HCT116 (cell line): Measurements from ENCODE around the gene AOPEP.

Source experiments
- CTCF ChIP-seq, 3 experiments: fragments of 200-600 bp in 1 of 3; sonication (generic) in 1 of 3; IDR thresholded peaks in 2 of 3; conservative IDR thresholded peaks in 1 of 3; 2 replicates each; pipeline ENCODE4 v1.5.1; 2012 to 2017; ENCODE audit warnings: low read depth in 2 of 3, low read length in 2 of 3, antibody characterized with exemption in 1 of 3, borderline replicate concordance in 1 of 3, control low read depth in 1 of 3, mild to moderate bottlenecking in 1 of 3, mixed read lengths in 1 of 3, mixed run types in 1 of 3, moderate library complexity in 1 of 3; ENCODE audit not compliant: insufficient read depth in 1 of 3
- EGR1 ChIP-seq: IDR thresholded peaks from 2 replicates; pipeline ENCODE4 v1.6.1; 2012; ENCODE audit warnings: low read depth
- EZH2 ChIP-seq: fragments of 200-600 bp; sonication (generic); IDR thresholded peaks from 2 replicates; pipeline ENCODE4 v1.6.1; 2017; ENCODE audit warnings: antibody characterized with exemption, mixed run types
- EZH2phosphoT487 ChIP-seq: fragments of 200-600 bp; IDR thresholded peaks from 2 replicates; pipeline ENCODE4 v1.6.1; 2018; ENCODE audit warnings: antibody characterized with exemption, borderline replicate concordance
- FOSL1 ChIP-seq: IDR thresholded peaks from 2 replicates; pipeline ENCODE4 v1.6.1; 2012; ENCODE audit warnings: low read depth
- POLR2A ChIP-seq: IDR thresholded peaks from 2 replicates; pipeline ENCODE4 v1.7.0; 2011; ENCODE audit warnings: borderline replicate concordance; ENCODE audit not compliant: insufficient read depth, insufficient read length; ENCODE audit errors: extremely low read depth
- POLR2AphosphoS5 ChIP-seq: IDR thresholded peaks from 2 replicates; pipeline ENCODE4 v1.6.1; 2011; ENCODE audit warnings: mild to moderate bottlenecking, low read depth, low read length, moderate library complexity
- SP1 ChIP-seq: IDR thresholded peaks from 2 replicates; pipeline ENCODE4 v1.6.1; 2012; ENCODE audit warnings: low read depth
- TCF7L2 ChIP-seq: IDR thresholded peaks from 2 replicates; pipeline ENCODE4 v1.7.0; 2011; ENCODE audit warnings: borderline replicate concordance, inconsistent platforms; ENCODE audit not compliant: insufficient read depth, insufficient read length; ENCODE audit errors: extremely low read depth
- YY1 ChIP-seq: IDR thresholded peaks from 2 replicates; pipeline ENCODE4 v1.6.1; 2011; ENCODE audit warnings: low read length, low read depth, moderate library complexity, mild to moderate bottlenecking; ENCODE audit not compliant: insufficient replicate concordance; ENCODE audit errors: extremely low read depth
- TF ChIP-seq, protein P1 (sequence below): IDR thresholded peaks from 2 replicates; pipeline ENCODE4 v1.6.1; 2012

DNA sequence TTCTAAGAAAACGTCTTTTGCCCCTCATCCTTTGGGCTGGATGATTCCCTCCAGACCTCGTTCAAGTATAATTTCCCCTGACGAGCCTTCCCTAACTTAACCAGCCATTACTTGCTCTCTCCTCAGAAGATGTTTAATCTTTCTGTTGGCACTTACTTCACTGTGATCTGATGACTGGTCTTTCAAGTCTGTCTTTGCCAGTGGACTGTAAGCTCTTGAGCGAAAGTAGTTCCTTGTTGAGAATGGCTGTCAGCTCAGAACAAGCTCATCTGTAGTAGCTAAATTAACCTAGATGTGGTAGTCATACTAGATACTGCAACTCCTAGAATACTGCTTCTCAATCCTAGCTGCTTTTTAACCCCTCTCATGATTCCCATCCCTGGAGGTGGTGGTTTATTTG, 125.0 kb downstream of the AOPEP start:
- TF ChIP-seq CTCF (IDR thresholded peaks at IDR 0.05 in 2 of 3, conservative IDR thresholded peaks at IDR 0.05 in 1 of 3; ENCODE audit: borderline replicate concordance in 1 of 3, insufficient read depth in 1 of 3, low read depth in 2 of 3, low read length in 2 of 3) (no peak), POLR2A (no peak), POLR2AphosphoS5 (no peak), TCF7L2 (no peak), SP1 (no peak), EZH2 (no peak), EGR1 (no peak), YY1 (no peak), EZH2phosphoT487 (no peak), FOSL1 (no peak)
- TF ChIP-seq, protein P1, sequence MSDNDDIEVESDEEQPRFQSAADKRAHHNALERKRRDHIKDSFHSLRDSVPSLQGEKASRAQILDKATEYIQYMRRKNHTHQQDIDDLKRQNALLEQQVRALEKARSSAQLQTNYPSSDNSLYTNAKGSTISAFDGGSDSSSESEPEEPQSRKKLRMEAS, result no peak
